HG03521 (cell line): Measurements from ENCODE around the gene SELENOP.
"Not testable (repeated sequence)": the region's sequence is repeated elsewhere in the genome, so short reads cannot be mapped to it uniquely, and the experiment has no call there.

ENCODE experiments used
- ATAC-seq: cut with Tn5 transposase; IDR thresholded peaks from one replicate; pipeline ENCODE4 v1.9.1; 2021; ENCODE audit warnings: mild to moderate bottlenecking, moderate library complexity; ENCODE audit not compliant: unreplicated experiment

SELENOP gene

DNA sequence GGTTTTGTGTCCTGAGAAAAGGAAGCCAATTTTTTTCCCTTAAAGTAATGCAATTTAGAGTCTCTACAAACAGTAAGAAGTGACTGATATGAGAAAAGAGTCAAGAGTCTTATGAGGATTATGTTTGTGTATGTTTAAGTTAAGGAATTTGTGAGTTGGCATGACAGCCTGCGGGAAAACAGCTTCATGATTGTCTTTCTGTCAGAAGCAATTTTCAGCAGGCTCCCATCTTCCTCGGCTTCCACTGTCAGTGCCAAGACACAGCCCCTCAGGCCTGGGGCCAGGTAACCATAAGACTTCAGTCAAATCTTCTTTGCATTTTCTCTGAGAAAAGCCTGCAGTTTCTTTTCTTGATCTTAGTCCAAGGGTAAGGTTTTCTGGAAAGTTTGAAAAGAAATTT lies 17.0 kb upstream of the SELENOP start:
- ATAC-seq, result no peak

DNA sequence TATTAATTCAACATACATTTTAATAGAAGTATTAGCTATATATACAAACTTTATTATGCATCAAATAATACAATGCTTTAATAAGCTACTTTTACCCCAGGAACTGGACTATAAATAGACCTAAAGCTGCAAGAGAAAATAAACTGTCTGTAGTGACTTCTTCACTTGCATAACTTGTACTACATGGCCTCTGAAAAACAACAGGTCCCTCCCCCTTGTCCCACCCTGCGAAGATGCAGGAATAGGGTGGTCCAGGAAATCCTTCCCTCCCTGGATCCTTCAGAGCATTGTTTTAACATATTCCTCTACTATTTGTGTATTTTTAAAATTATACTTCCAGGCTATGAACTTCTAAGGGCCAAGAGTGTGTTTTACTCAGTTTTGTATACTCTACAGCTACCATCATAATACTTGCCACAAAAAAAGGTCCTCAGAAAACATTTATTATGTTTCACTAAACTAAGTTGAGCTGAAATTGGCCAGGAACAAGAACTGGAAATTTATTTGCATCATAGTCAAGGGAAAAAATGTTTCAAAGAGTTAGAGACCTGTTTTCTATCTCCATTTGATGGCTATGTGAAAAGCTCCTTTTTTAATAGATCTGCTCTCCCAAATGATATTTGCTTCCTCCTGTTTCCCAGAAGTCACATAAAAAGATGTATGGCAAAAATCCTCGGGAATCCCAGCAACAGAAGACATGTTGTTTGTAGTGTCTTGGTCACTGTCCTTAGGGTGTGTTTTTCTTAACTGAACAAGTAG lies 15.2 kb upstream of the SELENOP start:
- ATAC-seq, result no peak

DNA sequence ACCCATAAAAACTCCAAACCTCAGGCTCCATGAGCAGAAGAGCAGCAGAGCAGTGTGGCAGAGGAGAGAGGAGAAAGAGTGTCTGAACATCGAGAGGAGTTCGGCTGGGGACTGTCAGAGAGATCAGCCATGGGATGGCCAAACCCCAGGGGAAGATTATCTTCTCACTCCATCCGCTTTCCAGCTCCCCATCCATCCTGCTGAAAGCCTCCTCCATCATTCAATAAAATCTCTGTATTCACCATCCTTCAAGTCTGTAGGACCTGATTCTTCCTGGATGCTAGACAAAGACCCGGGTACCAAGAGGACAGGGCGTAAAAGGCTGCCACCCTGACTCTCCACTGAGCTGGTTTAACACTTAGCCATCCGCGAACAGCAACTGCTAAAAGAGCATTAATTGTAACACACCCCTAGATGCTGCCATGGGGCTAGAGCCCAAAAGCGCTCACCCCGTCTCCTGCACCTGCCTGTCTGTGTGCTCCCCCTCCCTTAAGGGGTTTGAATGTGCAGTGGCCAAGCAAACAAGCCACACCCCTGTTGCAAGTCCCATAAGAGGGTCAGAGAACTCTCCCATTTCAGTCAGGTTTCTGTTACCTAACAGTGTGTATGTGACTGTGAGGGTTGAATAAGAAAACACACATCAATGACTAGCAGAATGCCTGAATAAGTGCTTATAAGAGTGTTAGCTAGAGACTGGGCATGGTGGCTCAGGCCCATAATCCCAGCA lies 13.9 kb upstream of the SELENOP start:
- no peak for ATAC-seq

DNA sequence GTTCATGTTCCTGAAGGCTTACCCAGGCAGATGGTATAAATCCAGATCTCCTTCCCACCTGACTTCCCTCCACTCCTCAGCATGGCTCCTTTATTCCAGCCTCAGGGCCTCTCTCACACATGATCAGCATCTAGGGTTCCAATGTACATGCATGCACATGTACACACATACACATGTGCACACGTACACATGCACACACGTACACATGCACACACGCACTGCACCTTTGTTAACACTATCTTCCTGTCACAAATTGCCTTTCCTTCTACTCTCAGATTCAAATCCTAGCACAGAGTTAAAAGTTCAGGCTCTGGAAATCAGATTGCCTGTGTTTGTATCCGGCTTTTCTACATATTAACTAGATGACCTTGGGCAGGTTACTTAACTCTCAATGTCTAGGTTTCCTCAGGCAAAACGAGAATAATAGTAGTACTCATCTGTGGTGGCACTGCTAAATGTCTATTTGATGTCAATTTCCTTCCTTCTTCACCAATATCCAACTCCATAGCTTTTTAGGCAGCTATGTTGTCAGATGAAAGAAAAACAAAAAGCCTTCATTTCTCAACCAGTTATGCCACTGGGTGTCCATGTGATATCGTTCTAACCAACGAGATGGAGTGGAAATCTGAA lies 12.8 kb upstream of the SELENOP start:
- ATAC-seq, result no peak

DNA sequence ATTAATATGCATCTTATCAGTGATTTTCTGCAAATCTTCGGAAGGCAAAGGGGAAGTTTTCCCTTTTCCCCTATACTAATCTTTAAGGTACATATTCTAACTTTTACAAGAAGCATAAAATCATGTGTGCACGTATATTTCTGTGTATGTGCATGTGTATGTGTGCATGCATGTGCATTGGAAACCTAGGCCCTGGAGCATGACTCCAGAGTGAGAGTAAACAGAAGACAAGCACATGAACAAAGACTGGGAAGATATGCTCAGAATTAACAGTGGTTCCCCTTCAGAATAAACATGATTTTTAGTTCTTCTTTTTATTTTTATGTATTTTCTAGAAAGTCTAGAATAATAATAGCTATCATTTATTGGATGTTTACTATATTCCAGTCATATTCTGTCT lies 10.9 kb upstream of the SELENOP start:
- ATAC-seq, result no peak

DNA sequence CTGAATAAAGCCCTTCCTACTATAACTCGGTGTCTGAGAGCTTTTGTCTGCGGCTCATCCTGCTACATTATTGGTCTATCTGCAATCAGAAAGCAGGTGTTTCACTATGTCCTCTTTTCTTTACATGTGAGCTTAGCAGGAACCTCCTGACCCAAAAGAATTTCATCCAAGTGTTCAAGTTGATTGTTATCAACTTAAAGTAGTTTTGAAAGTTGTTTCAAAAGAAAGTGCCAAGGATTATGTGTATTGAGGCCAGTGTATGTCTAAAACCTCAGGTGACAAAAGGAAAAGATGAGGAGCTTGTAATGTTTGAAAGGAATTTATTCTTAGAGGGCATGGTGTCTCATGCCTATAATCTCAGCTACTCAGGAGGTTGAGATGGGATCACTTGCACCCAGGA lies 8.1 kb upstream of the SELENOP start:
- no peak for ATAC-seq

DNA sequence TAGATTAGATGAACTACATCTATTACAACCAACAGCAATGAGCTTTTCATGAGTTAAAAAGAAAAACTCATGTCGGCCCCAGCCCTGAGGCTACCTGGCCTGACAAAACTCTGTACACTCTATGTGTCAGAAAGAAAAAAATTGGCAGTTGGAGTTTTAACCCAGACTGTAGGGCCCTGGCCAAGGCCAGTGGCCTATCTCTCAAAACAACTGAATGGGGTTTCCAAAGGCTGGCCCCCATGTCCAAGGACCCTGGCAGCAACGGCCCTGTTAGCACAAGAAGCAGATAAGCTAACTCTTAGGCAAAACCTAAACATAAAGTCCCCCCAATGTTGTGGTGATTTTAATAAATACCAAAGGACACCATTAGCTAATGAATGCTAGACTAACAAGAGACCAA lies 4.9 kb upstream of the SELENOP start:
- not testable (repeated sequence) for ATAC-seq

DNA sequence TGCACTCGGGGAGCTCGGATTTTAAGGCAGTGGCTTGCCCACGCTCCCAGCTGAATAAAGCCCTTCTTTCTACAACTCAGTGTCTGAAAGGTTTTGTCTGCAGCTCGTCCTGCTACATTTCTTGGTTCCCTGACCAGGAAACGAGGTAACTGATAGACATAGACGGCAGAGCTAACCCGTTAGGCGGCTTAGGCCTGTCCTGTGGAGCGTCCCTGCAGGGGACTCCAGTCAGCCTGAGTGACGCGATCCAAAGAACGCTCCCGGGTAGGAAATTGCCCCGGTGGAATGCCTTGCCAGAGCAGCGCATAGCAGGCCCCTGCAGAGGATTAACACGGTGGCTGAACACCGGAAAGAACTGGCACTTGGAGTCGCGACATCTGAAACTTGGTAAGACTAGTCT lies 1.8 kb upstream of the SELENOP start:
- no peak for ATAC-seq

DNA sequence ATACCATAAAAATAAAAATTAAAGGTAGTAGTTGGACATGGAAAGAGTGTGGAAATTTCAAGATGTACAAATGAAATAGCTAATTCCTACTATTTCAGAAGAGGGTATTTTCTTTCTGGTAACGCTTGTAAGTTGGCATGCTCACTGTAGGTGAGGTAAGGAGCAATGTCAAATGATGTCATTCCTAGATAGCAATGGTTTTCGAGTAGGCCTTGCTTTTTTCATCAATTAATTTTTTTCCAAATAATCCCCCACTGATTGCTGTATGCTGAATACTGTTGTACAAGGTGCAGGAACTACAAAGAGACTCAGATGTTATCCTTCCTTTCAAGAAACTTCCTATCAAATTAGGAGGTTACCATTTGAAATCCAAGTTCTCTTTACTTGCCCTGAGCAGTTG lies 928 bp upstream of the SELENOP start:
- ATAC-seq, result no peak

DNA sequence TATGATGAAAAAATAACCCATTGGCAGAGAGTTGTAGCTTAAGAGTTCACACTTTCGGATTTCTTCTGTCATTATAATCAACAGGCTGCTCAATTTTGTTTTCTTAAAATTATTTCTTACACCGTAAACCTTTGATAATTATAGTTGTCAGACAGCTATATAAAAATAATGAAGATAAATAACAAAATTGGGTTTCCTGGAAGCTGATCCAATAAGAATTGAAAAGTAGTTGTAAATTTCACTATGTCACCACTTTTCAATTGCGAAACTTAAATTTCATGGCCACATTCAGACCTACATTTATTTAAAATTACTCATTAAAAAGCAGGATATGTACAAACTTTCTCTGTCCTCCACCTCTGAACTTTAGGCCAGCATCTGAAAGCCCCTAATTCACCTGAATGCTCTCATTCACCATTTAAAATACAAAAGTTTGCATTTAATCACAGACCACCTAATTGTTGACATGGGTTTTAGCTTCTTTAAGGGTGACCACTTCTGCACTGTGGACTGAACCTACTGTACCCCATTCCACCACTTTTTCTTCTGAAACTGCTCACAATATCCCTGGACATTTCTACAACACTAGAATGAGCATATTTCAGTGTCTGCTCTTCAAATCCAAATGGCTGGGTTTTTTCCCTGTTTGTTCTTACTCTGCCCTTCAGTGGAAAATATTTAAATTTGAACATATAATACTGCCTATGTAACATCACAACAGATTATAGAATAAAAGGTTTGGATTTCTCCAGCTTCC lies 680 bp downstream of the SELENOP start:
- ATAC-seq, result no peak

DNA sequence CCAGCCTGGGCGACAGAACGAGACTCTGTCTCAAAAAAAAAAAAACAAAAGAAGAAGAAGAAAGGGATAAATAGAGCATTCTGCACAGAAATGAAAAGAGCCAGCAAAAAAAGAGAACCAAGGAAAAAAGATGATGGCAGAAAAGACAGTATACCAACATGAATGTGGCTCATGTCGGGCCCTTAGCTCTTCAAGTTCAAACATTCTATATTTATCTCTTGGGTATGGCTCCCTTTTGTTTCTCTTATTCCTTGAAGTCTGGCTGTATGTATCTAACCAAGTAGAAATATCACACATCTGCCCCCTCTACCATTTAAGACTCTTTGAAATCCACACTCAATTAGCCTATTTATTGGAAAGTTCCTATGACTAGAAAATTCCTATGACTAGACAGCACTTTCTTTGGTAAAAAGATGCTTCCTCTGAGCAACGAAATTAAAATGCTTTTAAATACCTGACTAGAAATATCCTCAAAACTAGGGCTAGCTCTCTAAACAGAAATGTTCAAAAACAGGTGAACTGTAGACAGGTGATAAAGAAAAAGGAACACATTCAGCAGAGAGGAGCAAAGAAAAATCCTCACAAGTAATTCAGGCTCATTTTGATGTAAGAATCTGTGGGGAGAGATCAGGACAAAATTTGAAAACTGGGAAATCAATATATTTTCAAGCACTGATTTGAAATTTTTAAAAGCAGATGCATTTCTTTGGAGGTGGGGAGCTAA lies 2.6 kb downstream of the SELENOP start:
- ATAC-seq, result no peak

DNA sequence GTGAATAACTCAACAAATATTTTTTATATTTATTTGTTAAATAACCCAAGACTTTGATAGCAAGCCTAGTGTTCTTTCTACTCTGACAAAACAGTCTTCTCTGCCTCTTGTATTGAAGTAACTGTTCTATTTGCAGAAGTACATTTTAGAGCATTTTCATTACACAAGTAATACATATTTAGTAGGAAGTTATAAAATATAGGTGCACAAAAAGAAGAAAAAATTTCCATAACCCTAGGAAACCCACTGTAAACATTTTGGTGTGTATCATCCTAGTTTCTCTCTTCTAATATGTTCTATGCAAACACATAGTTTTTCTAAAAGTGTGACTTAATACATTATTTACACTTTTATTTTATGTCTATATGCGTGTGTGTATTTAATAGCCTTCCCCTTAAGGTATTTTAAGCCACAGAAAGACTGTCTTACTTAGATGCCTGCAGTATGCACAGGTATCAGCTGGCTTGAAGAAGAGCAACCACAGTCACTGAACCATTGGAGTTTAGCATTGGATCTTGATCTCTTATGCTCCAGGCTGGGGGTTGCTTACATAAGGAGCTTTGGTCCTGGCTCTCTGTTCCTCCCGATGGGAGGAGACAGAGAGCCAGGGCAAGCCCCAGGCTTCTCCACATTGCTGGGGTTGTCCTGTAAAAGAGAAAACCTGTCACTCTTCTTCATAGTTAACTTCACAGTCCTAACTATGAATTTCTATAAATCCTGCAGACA lies 3.8 kb downstream of the SELENOP start:
- no peak for ATAC-seq

DNA sequence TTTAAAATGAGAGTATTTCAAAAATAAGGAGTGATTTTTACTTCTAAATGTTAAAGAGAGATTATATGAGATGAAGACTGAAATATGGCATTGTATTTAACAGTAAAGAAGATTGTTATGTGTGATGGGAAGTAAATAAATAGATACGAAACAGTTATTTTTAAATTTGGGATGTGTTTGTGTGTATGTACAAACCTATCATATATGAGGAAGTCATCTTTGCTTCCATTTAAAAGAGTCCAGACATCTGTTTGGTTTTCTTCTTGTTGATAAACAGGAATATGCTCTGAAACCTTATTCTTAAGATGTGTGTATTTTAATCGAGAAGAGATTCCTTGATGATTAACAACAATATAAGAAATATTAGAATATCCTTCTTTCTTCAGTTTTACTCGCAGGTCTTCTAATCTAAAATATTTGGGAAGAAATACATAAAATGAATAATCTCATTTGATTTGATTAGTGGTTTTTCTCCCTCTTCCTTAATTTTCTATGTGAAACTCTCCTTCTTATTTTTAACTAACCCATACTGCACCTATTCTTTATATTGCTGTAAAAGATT lies 4.9 kb downstream of the SELENOP start:
- ATAC-seq, result no peak

DNA sequence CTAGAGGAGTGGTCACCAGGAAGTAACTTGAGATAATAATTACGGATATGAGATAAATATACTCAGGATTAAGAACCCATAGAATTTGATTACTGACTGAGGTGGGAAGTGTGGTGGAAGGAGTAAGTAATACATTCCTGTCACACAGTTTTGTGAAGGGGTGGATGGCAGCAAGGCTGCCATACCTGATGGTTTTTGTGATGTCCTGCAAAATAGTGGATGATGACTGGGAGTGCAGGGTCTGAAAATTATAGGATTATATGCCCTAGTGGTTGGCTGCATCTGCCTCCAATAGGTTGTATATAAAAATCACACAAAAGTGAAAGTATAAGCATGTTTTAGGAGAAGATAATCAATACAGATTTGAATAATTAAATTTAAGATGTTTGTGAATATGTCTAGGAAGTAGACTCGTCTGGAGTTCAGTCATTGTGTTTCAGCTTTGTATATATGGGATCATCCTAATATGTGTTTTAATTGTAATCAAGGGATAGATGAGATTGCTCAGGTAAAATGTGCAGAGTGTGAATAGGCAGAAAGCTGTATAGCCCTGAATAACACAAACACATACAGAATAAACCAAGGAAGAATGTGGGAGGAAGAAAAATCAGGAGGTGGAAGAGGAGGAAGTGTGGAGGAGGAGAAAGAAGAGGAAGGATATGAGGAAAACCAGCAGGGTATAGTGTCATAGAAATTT lies 5.5 kb downstream of the SELENOP start:
- no peak for ATAC-seq

DNA sequence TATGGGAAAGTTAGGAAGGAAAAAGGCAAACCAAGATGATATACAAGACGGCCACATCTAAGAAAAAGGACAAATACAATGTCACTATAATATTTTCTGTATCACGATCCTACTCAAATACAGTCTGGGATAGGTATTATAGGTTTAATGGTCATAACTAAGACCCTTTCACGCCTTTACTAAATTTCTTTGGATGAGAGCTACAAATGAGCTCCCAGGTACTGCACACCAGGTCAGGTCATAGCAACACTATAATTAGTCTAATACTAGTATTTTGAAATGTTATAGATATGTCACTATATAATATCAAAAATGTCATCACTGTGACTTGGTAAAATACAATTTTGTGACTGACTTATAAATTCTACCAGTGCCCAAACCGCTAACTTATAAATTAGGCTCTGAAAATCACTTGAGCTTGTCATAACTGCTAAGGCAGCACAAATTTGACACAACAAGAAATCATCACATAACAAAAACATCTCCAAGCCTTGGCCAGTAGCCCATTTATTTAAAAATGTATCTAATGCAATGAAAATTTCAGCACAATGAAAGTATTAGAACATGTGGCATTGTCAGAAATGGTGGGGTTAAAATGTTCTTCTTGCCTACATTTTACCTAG lies 6.9 kb downstream of the SELENOP start:
- ATAC-seq, result no peak

DNA sequence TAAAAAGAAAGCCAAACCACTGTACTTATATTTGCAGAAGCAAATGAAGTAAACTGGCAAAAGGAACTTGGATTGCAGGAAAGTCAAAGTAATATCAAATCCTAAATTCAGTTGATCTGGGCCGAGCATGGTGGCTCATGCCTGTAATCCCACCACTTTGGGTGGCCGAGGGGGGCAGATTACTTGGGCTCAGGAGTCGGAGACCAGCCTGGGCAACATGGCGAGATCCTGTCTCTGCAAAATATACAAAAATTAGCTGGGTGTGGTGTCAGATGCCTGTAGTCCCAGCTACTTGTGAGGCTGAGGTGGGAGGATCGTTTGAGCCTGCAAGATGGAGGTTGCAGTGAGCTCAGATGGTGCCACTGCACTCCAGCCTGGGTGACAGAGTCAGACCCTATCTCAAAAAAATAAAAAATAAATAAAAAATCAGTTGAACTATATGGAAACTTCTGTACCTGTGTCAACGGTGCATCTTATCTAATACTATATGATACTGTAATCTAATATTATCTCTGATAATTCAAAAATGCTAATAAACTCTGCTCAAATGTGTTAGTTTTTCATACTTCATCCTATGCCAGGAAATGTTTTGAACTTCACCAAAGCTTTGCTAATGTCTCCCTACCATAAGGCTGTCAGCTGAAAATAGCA lies 10.1 kb downstream of the SELENOP start:
- no peak for ATAC-seq

DNA sequence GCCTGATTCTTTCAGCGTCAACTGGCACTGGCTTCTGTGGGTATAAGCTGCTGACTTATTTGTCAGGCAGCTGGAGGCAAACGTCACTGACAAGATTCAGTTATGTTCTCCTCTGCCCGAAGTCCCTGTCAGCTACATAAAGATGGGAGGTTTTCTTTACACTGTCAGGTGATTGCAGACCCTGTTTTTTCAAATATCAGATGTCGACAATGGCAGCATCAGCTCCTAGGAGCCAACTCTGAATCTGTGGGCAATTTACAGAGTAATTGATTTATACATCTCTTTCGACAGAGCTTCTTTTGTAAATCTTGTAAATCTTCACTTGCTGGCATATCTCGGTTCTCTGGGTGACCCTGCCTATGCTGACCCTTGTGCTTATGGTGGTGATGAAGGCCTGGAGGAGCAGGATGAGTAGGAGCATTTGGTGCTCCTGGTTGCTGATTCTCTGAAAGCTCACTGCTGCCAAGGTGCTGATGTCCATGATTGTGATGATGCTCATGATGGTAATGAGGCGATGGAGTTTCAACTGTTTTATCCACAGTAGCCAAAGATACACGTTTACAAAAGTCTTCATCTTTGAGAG lies 10.9 kb downstream of the SELENOP start:
- ATAC-seq, result no peak

DNA sequence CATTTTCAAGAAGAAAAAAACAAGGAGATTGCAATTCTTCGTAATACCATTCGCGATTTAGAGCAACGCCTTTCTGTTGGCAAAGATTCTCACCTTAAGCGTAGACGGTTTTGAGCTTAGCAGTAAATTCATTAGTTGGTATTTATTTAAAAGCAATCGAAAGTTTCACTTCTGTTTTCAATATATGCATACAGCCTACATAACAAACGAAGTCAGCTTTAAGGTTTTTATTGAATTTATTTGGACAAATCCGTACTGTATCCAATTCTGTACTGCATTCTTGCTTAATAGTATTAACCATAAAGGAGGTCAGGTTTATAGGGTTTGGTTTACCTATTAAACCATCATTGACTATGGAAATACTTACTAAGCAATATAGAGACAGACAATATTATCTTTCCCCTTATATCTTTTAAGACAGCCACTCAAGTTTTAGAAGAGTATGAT lies 12.0 kb downstream of the SELENOP start:
- no peak for ATAC-seq
